CD4-positive, alpha-beta T cell treated with Interferon alpha-2 for 1 hour (primary cell): ENCODE data around the gene PLEKHB1.

Source experiments
- DNase-seq, 2 donors: peaks; one replicate each; pipeline ENCODE4 v3.0.0-alpha.2; 2020 to 2022

Gene PLEKHB1

GRCh38 chr11:73693899-73694525, 47.6 kb downstream of the PLEKHB1 start:
- no peak for DNase-seq

- DNase-seq: no peak
Observed at GRCh38 chr11:73705053-73705452, 58.7 kb downstream of the PLEKHB1 start.

GRCh38 chr11:73710964-73711363, 64.6 kb downstream of the PLEKHB1 start:
- DNase-seq: no peak
